ENCODE data around the gene INS.
A peak's percentile ranks its signal among the peaks of the same experiment; 100 is the strongest.

Gene INS

DNA sequence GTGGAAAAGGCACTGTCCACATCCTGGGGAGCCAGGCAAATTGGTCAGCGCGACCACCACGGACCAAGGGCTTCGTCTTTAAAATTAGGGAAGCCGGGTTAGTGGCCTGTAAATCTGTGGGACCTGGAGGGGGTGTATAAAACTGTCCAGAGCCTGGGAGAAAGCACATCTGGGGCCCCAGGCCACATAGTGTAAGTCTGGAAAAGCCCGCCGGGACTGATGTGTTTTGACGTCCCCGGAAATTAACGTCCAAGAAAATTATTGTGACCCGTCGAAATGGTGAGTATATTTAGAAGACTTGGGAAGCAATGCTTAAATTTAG, 17.6 kb downstream of the INS start:
- DNase-seq = peak; percentile 71

DNA sequence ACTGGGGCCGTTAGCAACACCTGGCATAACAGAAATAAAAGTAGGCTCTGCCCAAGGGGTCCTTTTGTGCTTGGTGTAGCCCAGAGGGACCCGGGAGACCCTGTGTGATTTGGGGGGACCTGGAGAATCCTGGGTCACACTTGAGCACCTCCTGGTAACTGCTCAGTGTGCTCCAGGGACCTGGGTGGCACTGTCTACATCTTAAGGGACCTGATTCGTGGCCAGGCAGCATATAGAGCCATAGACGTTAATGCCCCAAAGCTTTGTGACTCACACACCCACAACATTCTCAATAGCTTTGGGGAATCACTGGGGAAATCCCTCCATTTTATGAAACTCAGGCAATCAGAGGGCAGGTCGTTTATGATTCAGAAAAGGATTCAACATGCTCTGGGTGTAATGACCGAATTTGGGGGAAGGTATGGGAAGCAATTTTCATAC, 18.2 kb downstream of the INS start:
- peak; percentile 94 for DNase-seq

DNA sequence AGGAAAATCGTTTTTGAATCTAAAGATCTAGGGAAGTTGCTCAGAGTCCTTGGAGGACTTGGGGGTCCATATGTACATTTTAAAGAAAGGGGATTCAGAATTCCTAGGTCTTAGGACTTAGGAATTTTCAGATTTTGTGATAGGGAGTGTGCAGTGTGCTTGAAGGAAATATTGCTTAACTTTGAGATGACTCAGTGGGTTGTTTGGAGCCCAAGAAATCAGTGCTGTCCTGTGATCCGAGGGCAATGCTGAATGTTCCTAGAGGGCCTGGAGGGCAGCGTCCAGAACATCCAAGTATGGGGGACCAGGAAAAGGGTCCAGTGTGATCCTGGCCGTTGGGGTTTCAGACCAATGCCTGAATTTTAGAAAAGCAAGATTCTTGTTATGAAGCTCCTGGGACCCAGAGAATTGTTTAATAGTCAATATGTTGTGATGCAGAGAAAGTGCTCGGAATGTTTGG, 18.7 kb downstream of the INS start:
- peak; percentile 73 for DNase-seq

DNA sequence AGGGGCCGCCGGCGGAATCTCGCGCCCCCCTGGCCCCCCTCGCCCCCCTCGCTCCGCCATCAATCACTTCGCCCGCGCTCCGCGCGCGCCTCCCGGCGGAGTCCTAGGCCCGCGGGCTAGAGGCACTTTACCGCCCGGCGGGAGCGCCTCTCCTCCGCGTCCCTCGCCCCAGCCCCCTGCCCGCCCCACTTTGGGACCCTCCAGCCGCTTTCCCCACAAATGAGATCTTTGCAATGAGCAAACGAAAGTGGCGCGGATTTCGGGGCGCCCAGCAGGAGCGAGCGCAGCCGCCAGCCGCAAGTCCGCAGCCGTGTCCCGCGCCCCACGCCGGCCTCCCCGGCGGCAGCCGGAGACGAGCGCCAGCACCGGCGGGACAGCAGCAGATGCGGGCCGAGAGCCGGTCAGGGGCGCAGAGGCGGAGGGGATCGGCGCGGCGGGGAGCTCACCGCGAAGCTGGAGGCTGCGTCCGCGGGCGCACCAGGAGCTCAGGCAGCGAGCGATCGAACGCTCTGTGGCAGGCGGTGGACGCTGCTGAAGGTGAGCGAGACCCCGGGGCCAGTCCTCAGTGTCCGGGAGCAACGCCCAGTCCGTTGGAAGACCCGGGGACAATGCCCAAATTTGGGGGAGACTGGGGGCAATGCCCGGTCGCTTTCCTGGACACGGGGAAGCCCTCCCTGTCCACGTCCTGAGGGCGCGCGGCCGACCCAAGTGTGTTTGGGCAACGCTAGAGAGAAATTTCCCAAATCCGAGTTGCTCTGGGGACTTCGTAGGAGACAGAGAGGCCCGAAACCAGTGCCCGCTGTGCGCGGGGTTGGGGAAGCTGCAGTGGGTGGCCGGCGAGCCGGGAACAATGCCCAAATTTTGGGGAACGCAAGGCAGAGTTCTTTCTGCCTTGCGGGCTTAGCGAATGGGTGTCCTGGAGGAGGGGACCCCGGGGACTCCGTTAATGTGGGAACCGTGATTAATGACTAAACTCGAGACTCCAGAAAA, 20.3 kb downstream of the INS start:
- DNase-seq = no peak

DNA sequence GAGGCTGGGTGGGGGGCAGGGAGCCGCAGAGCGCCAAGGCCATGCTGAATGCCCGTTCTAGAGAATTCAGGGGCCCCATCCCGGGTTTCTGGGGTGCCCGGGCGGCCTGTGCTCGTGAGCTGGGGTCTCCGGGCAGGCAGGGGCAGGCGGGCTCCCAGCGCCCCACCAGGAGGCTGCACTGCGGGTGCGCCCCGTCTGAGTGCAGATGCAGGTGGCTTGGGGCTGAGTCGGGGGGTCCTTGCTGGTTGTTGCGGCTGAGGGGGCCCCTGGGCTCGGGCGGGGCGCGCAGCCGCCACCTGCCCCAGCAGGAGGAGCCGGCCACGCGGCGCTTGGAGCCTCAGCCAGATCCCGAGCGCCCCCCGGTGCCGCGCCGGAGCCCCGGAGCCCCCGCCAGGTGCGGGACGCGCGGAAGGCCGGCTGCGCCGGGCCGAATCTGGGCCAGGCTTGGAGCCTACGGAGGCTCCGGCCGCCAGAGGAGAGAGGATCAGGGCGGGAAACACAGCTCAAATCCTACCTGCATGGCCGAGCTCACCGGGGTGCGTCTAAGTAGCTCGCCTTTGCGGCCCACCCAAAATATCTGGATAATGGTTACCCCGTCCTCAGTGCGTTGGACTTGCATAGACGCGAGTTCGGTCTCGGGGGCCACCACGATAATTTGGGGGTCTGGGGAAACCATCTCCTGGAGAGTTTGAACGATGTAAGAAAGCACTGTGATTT, 21.2 kb downstream of the INS start:
- no peak for DNase-seq

DNA sequence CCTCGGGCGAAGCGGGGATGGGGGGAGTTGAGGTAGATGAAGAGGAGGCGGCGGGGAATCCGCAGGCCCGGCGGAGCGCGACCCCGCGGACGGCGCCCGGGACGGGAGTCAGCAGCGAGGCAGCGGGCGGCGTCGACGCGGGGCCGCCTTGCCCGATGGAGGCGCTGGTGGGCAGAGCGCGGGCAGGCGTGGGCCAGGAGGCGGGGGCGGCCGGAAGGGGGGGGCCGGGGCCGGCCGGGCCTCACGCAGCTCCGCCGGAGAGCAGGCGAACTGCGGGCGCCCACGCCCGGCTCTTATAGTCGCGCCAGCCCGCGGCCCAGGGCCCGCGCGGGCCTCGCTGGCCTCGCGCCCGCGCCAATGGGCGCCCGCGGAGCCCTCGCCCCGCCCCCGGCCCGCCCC, 21.9 kb downstream of the INS start, which contains the start of gene IGF2:
Gene IGF2, minus strand, starts transcription at position 267 of the 399 bp plus-strand sequence. CDS start 3,866 bp downstream, outside the sequence.
- no peak for DNase-seq

DNA sequence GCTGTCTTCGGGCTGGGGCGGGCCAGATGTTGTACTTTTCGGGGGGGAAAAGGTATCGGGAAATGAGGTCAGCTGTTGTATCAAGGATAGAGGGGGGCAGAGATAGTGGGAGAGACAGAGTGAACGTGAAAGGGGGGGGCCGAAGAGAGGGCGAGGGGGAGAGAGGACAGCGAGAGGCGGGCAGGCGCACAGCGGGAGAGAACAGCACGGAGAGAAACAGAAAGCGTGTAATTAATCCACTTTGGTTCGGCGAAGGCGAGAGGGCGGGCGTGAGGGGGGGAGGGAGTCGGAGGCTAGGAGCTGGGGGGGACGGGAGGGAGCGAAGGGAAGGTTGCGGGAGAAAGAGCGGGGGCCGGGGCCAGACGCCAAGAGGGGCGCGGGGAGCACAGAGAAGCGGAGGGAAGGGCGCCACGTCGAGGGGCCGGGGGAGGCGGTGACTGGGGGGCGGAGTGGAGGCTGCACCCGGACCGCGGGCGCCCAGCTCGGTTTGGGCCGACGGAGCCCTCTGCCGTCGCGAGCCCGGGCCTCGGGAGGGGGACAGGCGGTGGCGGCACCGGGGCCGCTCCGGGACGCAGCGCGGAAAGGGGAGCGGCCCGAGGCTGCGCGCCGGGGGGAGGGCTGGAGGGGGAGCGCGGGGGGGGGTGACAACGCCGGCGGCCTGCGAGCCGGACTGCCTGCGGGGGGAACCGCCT, 22.4 kb downstream of the INS start:
- DNase-seq = no peak

DNA sequence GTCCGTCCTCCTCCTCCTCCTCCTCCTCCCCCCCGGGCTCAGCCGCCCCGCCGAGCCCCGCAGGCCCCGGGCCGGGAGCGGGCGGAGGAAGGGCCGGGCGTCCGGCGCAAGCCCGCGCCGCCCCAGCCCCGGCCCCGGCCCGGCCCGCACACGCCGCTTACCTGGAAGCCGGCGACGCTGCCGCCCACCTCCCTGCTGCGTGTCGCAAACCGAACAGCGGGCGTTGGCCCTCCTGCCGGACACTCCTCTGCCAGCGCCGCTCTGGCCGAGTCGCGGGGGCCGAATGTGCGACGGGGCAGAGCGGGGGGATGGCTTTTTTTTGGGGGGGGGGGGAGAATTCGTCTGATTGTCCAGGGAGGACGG, 23.0 kb downstream of the INS start:
- no peak for DNase-seq

DNA sequence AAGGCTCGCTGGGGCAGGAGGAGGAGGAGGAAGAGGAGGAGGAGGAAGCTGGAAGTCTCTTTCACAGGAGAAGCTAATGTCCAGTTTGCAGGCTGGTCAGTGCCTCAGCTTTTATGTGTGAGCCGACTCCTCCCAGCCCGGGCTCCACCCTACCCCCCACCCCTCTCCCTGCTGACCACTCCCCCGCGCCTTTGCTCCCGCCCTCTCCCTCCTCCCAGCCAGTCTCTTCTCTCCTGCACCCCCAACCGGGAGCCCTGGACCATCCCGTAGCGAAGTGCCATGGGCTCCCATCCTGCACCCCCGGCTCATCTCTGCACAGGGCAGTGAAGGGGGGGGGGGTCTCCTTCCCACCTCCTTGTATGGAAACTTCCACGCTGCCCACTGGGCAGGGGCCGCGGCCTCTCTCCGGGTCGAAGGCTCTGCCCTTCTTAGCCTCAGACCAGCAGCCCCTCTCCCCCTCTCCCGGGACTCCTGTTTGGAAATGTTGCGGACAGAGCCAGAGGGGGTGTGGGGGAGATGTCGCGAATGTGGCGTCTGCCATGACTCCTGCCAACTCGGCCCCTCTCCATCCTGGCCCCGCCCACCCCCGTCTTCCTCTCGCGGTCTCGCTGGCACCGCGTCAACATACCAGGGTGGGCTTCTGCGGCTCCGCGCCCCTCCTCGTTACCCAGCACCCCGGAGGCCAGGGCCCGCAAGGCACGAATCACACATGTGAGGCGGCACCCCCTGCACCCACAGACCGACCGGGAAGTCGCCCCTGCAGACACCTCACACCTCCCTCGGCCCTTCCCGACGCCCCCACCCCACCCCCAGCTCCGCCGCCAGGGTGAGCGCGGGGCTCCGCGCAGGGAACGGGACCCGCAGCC, 23.6 kb downstream of the INS start:
- DNase-seq = peak; percentile 13

DNA sequence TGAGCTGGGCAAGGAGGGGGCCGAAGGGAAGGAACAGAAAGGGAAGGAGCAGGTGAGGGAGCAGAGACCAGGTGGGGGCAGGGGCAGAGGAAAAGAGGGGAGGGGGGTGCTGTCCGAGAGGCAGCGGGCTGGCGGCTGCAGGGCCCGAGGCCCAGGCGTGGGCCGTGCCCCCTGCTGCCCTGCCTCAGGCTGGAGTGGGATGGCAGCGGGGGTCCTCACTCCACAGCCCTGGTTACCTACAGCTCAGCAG, 24.1 kb downstream of the INS start:
- no peak for DNase-seq

DNA sequence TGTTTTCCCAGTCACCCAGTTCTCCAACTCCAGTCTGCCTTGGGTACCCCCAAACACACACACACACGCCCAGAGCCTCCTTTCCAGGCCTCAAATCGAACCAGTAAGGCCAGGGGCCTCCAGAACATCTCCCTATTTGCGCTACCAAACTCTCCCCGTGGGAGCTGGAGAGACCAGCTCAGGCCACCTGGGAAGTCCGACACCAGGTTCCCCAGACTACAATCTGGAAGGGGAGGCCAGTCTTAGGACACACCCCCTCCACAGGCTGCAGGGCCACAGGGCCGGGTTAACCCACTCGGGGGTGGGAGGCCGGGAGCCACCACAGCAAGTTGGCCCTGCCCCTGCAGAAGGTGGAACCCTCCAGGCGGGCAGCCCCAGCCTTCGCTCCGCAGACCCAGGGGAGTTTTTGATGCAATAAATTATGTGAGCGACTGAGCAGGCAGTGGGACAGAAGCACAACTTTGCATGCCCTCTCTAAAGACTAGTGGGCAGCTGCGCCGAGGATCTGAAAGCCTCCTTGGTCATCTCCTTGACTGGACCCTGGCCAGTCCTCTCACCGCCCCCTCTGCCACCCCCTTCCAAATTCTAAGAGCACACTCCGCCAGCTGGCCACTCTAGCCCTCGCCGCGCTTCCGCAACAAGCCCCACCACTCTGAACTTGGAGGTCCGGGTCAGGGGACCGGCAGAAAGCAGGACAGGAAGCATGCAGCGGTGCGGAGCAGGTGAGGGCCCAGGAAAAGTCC, 24.6 kb downstream of the INS start:
- DNase-seq = no peak

DNA sequence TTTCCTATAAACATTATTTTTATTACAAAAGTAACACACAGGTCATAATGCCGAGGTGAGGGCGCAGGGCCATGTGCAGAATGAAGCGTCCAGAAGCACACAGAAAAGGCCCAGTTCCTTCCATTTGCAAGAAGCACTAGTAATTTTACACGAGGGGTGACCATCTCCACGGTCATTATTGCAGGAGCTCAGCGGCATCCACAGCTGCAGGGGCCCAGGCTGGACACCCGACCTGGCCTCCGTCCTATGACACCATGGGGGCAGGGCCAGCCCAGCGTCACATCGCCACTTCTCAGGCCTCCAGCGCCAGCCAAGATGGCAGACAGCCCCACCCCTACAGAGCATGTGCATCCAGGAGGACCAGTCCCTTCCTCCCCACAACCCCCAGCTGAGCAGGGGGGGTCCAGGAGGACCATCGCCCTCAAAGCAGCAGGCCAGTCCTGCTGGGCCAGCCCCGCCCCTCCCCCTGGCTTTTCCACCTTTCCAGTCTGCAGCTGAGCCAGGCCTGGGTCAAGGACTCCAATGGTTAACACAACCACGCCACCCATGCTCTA, 25.3 kb downstream of the INS start:
- no peak for DNase-seq

DNA sequence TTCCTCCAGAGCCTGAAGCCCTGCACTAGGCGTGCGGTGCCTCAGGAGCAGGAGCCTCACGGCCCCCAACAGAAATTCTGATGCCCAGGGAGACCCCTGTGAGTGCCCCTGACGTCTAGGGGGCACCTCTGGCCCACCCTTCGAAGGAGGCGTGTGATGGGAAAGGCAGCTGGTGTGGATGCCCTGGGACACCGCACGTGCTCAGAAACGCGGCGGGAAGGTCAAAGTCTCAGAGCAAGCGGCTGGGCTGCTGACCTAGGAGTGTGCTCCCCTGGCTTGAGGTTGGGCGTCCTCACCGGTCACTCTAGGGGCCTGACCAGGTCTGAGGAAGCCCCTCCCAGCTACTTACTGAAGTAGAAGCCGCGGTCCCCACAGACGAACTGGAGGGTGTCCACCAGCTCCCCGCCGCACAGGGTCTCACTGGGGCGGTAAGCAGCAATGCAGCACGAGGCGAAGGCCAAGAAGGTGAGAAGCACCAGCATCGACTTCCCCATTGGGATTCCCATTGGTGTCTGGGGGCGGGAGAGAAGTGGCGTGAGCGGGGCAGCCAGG, 25.9 kb downstream of the INS start:
- no peak for DNase-seq

DNA sequence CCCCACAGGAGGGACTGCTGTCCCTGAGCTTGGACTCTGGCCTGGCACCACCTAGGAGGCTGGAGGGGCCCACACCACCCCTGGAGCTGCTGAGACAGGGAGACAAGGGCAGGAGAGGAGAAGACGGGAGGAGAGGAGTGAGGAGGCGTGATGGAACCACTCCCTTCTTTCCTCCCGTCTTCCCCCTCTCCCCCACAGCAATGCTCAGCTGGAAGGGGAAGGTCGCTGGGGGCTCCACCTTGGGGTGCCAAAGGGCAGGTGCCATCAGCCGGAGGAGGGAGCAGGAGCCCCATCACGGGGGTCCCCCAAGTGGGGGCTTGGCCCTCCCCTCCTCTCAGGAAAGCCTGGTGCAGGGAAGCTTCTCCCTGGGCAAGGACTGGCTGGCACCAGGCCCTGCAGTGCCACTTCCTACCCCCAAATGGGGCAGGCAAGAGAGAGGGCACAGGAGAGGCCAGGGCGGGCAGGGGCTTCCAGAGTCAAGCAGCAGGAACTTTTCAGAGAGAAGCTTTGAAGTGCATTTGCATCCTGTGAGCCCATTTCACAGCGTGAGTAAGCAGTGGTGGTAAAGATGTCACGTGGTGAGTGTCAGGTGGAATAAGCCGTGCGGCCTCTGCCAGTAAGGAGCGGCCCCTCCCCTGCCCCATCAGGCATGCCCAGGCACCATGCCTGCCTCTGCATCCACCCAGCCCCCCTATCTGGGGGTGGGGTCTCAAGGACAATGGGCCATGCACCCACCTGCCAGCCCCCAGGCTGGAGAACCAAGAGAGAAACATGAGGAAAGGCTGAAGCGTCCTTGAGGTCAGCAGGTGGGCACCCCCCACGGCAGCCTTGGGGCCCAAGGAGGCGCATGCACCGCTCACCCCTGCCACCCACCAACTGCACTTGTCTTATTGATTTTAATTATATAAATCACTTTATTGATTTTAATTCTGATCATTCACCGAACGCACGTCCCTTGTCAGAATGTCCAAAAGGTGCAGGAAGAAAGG, 26.7 kb downstream of the INS start:
- no peak for DNase-seq

DNA sequence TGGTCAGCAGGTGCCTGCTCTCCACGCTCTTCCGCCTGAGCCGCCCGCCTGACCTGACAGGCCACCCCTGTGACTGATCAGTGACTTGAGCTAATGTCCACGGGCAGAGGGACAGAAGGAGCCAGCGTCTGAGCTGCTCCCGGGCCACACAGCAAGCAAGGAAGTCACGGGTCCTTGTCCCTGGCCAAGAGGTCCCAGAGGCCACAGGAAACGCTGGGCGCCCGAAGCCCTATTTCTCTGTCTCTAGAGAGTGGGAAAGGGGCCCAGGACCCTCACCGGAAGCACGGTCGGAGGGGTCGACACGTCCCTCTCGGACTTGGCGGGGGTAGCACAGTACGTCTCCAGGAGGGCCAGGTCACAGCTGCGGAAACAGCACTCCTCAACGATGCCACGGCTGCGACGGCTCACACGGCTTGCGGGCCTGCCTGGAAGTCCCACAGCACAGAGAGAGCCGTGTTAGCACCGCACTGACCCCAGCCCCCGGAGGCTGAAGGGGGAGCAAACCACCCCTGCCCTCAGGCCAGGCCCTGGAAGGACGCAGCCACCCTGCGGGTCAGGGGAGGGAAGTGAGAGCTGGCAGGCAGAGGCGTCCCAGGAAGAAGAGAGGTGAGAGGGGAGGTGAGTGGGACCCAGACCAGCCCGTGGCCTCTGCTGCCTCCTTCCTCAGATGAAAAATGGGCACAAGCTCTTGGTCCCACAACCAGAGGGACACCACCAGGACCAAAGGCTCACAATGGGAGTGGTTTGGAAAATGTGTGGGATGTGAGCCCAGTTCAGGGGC, 27.6 kb downstream of the INS start:
- no peak for DNase-seq

DNA sequence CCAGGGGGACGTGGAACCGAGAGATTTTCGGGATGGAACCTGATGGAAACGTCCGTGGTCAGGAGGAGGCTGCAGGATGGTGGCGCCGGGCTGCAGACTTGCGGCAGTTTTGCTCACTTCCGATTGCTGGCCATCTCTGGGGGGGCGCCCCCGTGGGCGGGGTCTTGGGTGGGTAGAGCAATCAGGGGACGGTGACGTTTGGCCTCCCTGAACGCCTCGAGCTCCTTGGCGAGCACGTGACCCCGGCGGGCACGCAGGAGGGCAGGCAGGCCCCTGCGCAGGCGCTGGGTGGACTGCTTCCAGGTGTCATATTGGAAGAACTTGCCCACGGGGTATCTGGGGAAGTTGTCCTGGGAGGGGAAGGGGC, 28.2 kb downstream of the INS start:
- no peak for DNase-seq

DNA sequence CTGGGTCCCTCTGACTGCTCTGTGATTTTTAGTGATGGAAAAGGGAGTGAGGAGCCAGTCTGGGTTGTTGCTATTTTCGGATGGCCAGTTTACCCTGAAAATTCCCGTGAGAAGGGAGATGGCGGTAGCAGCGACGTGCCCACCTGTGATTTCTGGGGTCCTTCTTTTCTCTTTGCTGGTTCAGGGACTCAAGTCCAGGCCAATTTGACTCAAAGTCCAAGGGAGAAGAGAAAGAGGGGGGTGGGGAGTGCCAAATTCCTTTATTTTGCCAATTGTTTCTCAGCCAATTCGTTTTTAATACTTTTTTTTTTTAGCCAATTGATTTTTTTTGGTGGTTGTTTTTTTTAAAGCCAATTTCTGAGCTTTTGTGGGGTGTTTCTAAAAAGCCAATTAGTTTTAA, 28.8 kb downstream of the INS start:
- DNase-seq = no peak

DNA sequence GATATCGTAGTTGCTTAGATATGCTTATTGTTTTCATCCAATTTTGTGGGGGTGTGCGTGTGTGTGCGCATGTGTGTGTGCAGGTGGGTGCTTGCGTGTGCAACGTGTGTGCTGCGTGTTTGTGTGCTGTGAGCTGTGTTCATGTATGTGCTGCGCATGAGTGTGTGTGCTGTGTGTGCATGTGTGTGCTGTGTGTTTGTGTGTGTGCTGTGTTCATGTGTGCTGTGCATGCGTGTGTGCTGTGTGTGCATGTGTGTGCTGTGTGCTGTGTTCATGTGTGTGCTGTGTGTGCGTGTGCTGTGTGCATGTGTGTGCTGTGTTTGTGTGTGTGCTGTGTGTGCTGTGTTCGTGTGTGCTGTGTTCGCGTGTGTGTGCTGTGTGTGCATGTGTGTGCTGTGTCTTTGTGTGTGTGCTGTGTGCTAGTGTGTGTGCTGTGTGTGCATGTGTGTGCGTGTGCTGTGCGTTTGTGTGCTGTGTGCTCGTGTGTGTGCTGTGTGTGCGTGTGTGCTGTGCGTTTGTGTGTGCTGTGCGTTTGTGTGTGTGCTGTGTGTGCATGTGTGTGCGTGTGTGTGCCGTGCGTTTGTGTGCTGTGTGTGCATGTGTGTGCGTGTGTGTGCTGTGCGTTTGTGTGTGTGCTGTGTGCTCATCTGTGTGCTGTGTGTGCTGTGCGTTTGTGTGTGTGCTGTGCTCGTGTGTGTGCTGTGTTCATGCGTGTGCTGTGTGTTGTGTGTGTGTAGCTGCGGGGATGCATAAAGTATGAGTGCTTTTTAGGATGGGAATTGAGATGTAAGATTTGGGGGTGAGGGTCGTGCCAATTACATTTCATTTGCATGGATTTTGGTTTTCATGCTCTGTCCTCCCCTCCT, 29.4 kb downstream of the INS start:
- DNase-seq = no peak

Measured in inflammatory macrophage treated with lipopolysaccharide for 4 hours (primary cell).